HepG2 (cell line): Measurements from ENCODE around the gene ESPNL.
A peak's percentile ranks its signal among the peaks of the same experiment; 100 is the strongest.

Experiments
- KAT8 ChIP-seq: IDR thresholded peaks from 2 replicates; pipeline ENCODE4 v1.6.1; 2016; ENCODE audit warnings: missing genetic modification reagents, missing compliant biosample characterization
- POLR2A ChIP-seq, 2 experiments: IDR thresholded peaks; 2 replicates each; pipeline ENCODE4 v1.6.1; 2011; ENCODE audit warnings: low read depth in 2 of 2, low read length in 2 of 2, mild to moderate bottlenecking in 1 of 2, moderate library complexity in 1 of 2; ENCODE audit not compliant: insufficient read depth in 1 of 2
- SMARCE1 ChIP-seq: fragments of 450-650 bp; IDR thresholded peaks from 2 replicates; pipeline ENCODE4 v1.6.1; 2017; ENCODE audit warnings: borderline replicate concordance
- SP140L ChIP-seq: sonication (generic); formaldehyde crosslinking; IDR thresholded peaks from 2 replicates; pipeline ENCODE4 v1.4.0; 2020; ENCODE audit warnings: missing genetic modification reagents, borderline replicate concordance
- TOPORS ChIP-seq: sonication (generic); formaldehyde crosslinking; IDR thresholded peaks from 2 replicates; pipeline ENCODE4 v1.8.0; 2023; ENCODE audit warnings: mild to moderate bottlenecking, missing genetic modification reagents
- ZNF331 ChIP-seq: sonication (generic); formaldehyde crosslinking; IDR thresholded peaks from 2 replicates; pipeline ENCODE4 v1.4.0; 2020; ENCODE audit warnings: missing genetic modification reagents
- TF ChIP-seq, protein P1 (sequence below): sonication (generic); formaldehyde crosslinking; IDR thresholded peaks from 2 replicates; pipeline ENCODE4 v1.5.0; 2020; ENCODE audit warnings: mild to moderate bottlenecking, missing genetic modification reagents, moderate library complexity
- TF ChIP-seq, protein P2 (sequence below): sonication (generic); formaldehyde crosslinking; IDR thresholded peaks from 2 replicates; pipeline ENCODE4 v1.4.0; 2020; ENCODE audit warnings: low read depth, mild to moderate bottlenecking, missing genetic modification reagents
- TF ChIP-seq, protein P3 (sequence below): sonication (generic); formaldehyde crosslinking; IDR thresholded peaks from 2 replicates; pipeline ENCODE4 v1.5.1; 2020; ENCODE audit warnings: mild to moderate bottlenecking, moderate library complexity, missing genetic modification reagents
- TF ChIP-seq, protein P4 (sequence below): sonication (generic); formaldehyde crosslinking; IDR thresholded peaks from 2 replicates; pipeline ENCODE4 v1.4.0; 2020; ENCODE audit warnings: missing genetic modification reagents, borderline replicate concordance

DNA sequence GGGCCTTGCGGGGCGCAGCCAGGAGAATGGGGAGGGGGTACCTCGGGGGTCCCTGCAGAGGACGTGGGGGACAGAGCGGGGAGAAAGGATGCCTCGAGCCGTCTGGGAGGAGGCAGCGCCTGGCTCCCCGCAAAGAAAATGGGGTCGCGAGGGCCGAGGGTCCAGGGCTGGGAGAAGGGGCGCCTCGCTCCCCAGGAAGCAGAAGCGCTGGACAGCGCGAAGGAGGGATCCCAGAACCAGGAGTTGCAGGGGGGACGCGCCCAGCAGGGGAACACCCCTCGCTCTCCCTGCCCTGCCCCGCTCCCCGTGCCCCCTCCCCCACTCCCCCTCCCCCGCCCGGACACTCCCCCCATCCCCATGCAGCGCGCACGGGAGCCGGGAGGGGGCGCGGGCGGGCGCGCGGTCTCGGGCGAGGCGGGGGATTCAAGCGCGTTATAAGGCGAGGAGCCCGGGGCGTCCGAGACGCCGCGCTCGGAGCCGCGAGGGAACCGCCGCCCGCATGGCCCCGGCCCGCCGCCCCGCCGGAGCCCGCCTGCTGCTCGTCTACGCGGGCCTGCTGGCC, 58.5 kb downstream of the ESPNL start, which contains the start of gene ERFE:
- no peak for TF ChIP-seq KAT8
- TF ChIP-seq SP140L (CRISPR knock-in tag), result no peak
- TF ChIP-seq ZNF331 (CRISPR knock-in tag), result peak; percentile 31; the same call in 1 of the 2 replicates
- TF ChIP-seq POLR2A (IDR thresholded peaks at IDR 0.05; ENCODE audit: insufficient read depth in 1 of 2, low read depth in 2 of 2, low read length in 2 of 2), result no peak
- TF ChIP-seq, protein P1, sequence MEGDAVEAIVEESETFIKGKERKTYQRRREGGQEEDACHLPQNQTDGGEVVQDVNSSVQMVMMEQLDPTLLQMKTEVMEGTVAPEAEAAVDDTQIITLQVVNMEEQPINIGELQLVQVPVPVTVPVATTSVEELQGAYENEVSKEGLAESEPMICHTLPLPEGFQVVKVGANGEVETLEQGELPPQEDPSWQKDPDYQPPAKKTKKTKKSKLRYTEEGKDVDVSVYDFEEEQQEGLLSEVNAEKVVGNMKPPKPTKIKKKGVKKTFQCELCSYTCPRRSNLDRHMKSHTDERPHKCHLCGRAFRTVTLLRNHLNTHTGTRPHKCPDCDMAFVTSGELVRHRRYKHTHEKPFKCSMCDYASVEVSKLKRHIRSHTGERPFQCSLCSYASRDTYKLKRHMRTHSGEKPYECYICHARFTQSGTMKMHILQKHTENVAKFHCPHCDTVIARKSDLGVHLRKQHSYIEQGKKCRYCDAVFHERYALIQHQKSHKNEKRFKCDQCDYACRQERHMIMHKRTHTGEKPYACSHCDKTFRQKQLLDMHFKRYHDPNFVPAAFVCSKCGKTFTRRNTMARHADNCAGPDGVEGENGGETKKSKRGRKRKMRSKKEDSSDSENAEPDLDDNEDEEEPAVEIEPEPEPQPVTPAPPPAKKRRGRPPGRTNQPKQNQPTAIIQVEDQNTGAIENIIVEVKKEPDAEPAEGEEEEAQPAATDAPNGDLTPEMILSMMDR, result peak; percentile 58
- no peak for TF ChIP-seq SMARCE1
- TF ChIP-seq, protein P2, sequence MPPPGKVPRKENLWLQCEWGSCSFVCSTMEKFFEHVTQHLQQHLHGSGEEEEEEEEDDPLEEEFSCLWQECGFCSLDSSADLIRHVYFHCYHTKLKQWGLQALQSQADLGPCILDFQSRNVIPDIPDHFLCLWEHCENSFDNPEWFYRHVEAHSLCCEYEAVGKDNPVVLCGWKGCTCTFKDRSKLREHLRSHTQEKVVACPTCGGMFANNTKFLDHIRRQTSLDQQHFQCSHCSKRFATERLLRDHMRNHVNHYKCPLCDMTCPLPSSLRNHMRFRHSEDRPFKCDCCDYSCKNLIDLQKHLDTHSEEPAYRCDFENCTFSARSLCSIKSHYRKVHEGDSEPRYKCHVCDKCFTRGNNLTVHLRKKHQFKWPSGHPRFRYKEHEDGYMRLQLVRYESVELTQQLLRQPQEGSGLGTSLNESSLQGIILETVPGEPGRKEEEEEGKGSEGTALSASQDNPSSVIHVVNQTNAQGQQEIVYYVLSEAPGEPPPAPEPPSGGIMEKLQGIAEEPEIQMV (CRISPR knock-in tag), result no peak
- TF ChIP-seq, protein P3, sequence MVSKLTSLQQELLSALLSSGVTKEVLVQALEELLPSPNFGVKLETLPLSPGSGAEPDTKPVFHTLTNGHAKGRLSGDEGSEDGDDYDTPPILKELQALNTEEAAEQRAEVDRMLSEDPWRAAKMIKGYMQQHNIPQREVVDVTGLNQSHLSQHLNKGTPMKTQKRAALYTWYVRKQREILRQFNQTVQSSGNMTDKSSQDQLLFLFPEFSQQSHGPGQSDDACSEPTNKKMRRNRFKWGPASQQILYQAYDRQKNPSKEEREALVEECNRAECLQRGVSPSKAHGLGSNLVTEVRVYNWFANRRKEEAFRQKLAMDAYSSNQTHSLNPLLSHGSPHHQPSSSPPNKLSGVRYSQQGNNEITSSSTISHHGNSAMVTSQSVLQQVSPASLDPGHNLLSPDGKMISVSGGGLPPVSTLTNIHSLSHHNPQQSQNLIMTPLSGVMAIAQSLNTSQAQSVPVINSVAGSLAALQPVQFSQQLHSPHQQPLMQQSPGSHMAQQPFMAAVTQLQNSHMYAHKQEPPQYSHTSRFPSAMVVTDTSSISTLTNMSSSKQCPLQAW (CRISPR knock-in tag), result no peak
- TF ChIP-seq, protein P4, sequence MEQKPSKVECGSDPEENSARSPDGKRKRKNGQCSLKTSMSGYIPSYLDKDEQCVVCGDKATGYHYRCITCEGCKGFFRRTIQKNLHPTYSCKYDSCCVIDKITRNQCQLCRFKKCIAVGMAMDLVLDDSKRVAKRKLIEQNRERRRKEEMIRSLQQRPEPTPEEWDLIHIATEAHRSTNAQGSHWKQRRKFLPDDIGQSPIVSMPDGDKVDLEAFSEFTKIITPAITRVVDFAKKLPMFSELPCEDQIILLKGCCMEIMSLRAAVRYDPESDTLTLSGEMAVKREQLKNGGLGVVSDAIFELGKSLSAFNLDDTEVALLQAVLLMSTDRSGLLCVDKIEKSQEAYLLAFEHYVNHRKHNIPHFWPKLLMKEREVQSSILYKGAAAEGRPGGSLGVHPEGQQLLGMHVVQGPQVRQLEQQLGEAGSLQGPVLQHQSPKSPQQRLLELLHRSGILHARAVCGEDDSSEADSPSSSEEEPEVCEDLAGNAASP (CRISPR knock-in tag), result no peak
- TF ChIP-seq TOPORS (CRISPR knock-in tag), result no peak
